HG02870 (cell line): ENCODE measurements around the gene TINCR.
"Not testable (repeated sequence)": the region's sequence is repeated elsewhere in the genome, so short reads cannot be mapped to it uniquely, and the experiment has no call there.

Experiments
- ATAC-seq: cut with Tn5 transposase; IDR thresholded peaks from one replicate; pipeline ENCODE4 v1.9.1; 2021; ENCODE audit warnings: mild to moderate bottlenecking, moderate library complexity; ENCODE audit not compliant: unreplicated experiment

TINCR gene

GRCh38 chr19:5561559-5561958, 6.2 kb downstream of the TINCR start:
- ATAC-seq: no peak

GRCh38 chr19:5560156-5560555, 7.6 kb downstream of the TINCR start:
- no peak for ATAC-seq

GRCh38 chr19:5559804-5560133, 8.0 kb downstream of the TINCR start:
- ATAC-seq: no peak

GRCh38 chr19:5558101-5558621, 9.6 kb downstream of the TINCR start:
- no peak for ATAC-seq

GRCh38 chr19:5557691-5558090, 10.1 kb downstream of the TINCR start:
- no peak for ATAC-seq

- ATAC-seq: no peak
These were observed 12.9 kb downstream of the TINCR start for GRCh38 chr19:5554828-5555227.

- no peak for ATAC-seq
These were observed 13.9 kb downstream of the TINCR start for GRCh38 chr19:5553892-5554291.

GRCh38 chr19:5547881-5548280, 19.9 kb downstream of the TINCR start:
- ATAC-seq: no peak

- no peak for ATAC-seq
These were observed 21.8 kb downstream of the TINCR start for GRCh38 chr19:5545984-5546383.

- no peak for ATAC-seq
These were observed 22.7 kb downstream of the TINCR start for GRCh38 chr19:5545051-5545450.

- ATAC-seq: no peak
These were observed 25.1 kb downstream of the TINCR start for GRCh38 chr19:5542665-5543064.

GRCh38 chr19:5541456-5541855, 26.3 kb downstream of the TINCR start:
- ATAC-seq: no peak

- ATAC-seq: no peak
These were observed 27.5 kb downstream of the TINCR start for GRCh38 chr19:5540208-5540607.

- no peak for ATAC-seq
These were observed 29.9 kb downstream of the TINCR start for GRCh38 chr19:5537870-5538269.

- not testable (repeated sequence) for ATAC-seq
These were observed 30.7 kb downstream of the TINCR start for GRCh38 chr19:5536982-5537579.

- ATAC-seq: no peak
These were observed 31.3 kb downstream of the TINCR start for GRCh38 chr19:5536337-5536894.

- ATAC-seq: no peak
These were observed 32.8 kb downstream of the TINCR start for GRCh38 chr19:5534787-5535586.

- no peak for ATAC-seq
These were observed 34.5 kb downstream of the TINCR start for GRCh38 chr19:5533257-5533656.

GRCh38 chr19:5530701-5531100, 37.1 kb downstream of the TINCR start:
- ATAC-seq: no peak

GRCh38 chr19:5526691-5527090, 41.1 kb downstream of the TINCR start:
- no peak for ATAC-seq

- ATAC-seq: no peak
These were observed 43.7 kb downstream of the TINCR start for GRCh38 chr19:5524081-5524480.

GRCh38 chr19:5522106-5522505, 45.6 kb downstream of the TINCR start:
- no peak for ATAC-seq
